ENCODE data around the gene CCNF.
A peak's percentile ranks its signal among the peaks of the same experiment; 100 is the strongest.

Gene CCNF

GRCh38 chr16:2457267-2457666, 28.0 kb downstream of the CCNF start:
- no peak for DNase-seq (ENCODE audit: low spot score)

GRCh38 chr16:2457946-2458345, 28.7 kb downstream of the CCNF start:
- no peak for DNase-seq (ENCODE audit: low spot score)

DNA sequence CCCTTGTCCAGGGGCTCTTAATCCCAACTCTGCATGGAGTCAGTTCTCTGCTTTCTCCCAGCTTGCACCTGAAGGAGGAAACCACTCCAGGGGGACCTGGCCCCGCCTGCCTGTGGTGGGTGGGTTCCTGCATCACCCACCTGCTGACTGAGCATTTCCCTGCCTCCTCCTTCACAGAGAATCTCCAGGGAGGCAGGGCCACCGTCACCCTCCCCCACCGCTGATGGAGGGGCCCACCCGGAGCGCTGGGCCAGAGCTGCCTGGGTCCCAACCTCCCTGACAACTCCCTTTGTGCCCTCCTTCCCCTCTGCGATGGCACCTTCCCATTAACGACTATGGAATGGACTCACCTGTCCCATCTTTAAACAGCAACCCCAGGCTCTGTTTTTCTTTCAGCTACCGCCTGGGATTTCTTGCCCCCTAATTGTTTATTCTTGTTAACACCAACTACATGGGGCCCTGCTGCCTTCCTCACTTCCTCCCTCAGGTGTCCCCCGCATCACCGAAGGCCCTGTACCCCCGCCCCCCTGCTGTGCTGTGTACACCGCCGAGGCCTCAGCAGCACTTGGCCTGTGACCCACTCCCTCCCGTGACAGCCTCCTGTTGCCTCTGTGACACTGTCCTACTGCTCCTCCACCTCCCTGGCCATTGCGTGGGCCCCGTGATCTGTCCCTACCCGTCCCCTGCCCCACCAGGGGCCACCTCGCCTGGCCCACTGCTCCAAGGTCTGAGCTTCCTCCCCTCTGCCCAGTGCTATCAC, 29.8 kb downstream of the CCNF start:
- no peak for DNase-seq (ENCODE audit: low spot score)

DNA sequence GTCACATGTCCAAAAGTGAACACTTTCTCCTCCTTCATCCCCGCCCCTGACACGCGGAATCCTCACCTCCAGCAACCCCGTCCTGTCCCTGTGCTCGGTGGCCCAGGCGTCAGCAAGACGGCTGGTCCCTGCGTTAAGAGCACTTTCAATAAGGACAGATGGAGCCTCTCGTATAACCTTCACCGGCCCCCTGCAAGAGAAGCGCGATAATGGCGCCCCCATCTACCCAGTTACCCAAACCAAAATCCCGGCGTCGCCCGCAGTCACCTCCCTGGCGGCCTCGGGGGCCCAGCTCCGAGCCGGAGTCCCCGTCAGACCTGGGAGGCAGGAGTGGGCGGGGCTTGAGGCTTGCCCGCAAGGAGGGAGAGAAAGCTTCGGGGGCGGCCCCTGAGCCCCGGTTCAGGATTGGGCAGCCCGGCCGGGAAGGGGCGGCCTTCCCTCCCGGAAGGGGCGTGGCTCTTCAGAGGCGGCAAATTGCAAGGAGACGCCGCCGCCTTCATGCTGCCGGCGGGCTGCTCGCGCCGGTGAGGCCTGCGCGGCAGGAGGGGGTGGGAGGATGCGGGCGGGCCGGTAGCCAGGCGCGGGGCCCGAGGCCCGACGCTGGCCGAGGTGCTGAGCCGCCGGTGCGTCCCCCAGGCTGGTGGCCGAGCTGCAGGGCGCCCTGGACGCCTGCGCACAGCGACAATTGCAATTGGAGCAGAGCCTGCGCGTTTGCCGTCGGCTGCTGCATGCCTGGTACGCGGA, 30.6 kb downstream of the CCNF start, which contains the start of gene TEDC2:
TSS of gene TEDC2 (plus strand) at position 463 of the 744 bp plus-strand sequence. CDS start at position 499, 36 bp downstream.
- DNase-seq (ENCODE audit: low spot score) = peak; percentile 96

- no peak for DNase-seq (ENCODE audit: low spot score)
These were observed 31.1 kb downstream of the CCNF start for GRCh38 chr16:2460391-2460713.

GRCh38 chr16:2460916-2461315, 31.7 kb downstream of the CCNF start:
- DNase-seq (ENCODE audit: low spot score) = no peak

DNA sequence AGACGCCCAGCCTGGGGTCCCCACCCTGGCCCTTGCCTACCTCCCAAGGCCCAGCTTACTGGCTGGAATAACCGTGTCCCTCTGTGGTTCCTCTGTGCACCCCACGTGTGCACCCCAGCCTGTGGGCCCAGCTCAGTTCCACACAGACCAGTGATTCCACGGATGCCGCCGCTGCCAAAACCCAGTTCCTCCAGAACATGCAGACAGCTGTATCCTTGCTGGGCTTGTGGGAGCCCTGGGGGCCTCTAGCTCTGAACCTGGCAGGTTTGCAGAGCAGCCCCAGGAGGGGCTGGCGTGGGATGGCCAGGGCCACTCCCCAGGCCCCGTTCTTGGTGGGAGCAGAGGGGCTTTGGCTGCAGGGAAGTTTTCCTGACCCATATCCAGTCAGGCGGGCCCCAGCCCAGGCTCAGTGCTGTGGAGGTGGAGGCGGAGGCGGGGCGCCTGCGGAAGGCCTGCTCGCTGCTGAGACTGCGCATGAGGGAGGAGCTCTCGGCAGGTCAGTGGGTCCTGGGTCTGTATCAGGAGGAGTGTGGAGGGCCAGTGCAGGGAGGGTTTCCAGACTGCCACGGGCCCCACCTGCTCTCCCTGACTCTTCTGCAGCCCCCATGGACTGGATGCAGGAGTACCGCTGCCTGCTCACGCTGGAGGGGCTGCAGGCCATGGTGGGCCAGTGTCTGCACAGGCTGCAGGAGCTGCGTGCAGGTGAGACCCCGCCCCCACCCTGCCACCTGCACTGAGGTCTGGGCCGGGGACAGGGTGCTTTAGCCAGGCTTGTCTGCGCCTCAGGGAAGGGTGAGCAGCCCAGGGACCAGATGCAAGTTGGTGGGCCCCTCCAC, 33.0 kb downstream of the CCNF start:
- DNase-seq (ENCODE audit: low spot score) = no peak

DNA sequence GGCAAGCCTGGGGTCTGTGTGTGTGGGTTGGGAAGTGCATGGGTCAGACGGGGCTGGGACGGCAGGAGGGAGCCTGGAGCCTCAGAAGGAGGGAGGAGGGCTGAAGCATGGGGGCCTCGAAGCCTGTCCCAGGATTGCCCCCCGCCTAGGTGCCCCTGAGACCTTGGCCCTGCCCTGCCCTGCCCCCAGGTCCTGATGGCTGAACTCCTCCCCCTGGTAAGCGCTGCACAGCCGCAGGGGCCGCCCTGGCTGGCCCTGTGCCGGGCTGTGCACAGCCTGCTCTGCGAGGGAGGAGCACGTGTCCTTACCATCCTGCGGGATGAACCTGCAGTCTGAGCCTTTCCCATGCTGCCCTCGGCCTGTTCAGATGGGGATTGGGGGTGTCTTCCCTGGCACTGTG, 35.1 kb downstream of the CCNF start:
- no peak for DNase-seq (ENCODE audit: low spot score)

DNA sequence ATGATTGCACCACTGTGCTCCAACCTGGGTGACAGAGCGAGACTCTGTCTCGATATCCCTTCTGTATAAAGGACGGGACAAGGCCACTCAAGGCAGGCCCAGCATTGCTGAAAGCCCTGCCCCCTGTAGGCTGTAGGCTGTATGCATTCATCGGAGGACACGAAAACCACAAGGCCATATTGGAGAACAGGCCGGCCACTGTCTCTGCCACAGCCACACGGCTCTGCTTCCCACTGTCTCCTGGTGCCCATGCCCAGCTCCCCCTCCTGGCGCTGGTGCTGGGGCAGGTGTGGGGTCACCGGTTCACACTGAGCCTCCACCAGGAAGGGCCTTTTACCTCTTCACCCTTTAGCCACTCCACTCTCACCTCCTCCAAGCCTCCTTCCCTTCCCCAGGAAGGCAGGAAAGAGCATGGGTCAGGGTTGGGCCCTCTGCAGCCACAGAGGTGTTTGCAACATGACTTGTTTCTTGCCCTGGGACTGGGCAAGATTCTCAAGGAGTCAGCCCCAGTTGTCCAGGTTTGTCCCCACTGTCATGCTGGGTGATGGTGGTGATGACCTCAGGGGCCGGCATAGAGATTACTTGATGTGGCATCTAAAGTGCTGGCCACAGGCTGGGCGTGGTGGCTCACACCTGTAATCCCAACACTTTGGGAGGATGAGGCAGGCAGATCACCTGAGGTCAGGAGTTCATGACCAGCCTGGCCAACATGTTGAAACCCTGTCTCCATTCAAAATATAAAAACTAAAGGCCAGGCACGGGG, 36.6 kb downstream of the CCNF start:
- DNase-seq (ENCODE audit: low spot score) = no peak

DNA sequence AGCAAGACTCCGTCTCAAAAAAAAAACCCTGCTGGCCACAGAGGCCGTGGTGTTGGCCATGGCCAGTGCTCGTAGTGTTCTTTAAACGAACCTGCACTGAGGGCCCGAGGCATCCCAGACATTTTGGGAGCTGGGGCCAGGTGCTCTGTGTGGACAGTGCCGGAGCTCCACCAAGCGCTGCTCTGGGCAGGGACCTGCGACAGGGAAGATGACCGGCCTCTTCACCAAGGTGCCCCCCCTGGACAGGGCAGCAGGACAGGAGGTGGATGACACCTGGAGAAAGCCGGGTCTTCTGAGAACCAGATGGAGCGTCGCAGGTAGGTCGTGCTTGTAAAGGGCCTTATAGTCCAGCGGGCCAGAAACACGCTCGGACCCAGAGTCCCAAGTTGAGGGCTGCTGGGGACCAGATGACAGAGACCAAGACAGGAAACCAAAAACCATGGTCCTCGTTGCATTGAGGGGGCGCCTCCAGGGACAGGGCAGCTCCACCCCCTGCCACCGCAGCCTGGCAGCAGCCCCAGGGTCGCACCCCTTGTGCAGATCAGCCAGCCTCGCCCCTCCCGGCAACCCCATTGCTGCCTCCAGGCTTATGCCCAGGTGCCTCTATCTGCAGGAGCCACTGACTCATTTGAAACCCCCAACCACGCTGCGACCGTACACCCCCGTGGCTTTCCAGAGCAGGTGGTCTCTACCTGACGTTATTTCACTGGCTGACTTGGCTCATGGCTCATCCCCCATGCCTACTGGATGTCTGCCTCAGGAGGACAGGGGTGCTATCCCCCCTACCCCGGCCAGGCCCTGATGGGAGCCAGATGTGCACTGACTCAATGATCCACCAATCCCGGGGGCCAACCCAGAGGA, 37.6 kb downstream of the CCNF start:
- no peak for DNase-seq (ENCODE audit: low spot score)

GRCh38 chr16:2467528-2468232, 38.4 kb downstream of the CCNF start:
- peak; percentile 80 for DNase-seq (ENCODE audit: low spot score)

DNA sequence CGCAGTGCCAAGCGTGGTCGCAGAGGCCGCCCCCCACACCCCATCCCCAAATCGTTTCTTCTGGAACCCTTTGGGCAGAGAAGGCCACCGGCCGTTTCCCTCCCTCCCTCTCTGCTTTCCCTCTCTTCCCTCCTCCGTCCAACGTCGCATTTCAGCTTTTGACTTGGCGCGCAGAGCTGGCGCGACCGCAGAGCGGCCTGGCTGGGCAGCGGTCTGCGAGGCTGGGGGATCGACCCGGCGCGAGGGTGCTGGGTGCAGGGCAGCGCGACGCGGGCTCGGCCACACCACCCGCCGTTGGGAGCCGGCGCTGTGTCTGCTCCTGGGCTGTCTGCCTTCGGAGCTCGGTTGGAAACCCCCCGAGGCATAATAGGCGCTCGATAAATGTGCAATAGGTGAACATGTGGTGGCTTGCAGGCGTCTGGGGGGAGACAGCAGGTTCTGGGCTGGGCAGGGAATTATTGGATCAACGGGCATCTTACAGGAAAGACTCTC, 39.0 kb downstream of the CCNF start:
- DNase-seq (ENCODE audit: low spot score) = no peak

GRCh38 chr16:2468725-2469398, 39.6 kb downstream of the CCNF start:
- peak; percentile 89 for DNase-seq (ENCODE audit: low spot score)

DNA sequence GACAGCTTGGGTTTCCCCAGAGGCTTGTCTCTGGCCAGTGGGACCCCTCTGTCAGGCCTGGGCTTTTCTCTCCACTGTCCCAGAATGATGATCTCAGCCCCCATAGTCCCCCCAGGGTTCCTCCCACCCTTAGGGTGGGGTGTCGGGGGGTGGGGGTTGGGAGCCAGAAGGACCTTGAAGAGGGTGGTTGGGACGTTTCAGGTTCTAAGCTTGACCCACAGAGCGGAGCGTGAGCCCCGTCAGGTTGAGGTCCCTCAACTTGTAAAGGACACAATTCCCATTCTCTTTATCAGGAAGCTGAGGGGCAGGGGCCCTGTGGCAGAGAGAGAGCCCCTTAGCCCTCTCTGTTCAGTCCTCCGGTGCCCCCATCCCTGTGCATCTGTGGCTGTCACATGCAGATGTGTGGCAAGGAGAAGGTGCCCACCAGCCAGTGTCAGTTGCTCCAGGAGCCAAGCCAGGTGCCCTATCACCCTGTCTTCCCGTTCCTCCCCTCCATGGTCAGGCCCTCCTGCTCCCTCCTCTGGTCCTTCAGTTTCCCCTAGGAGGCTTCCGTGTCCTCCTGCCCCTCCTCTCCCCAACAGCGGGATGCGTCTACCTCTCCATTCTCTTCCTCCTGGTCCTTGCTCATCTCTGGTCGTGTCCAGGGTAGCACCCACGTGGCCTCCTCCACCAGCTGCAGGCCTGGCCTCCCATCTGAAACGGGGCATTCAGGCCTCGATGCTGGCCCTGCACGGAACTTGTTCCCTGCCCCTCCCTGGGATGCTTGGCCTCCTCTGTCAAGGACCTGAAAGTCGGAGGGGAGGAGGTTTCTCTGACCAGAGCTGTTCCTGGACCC, 40.4 kb downstream of the CCNF start:
- no peak for DNase-seq (ENCODE audit: low spot score)

GRCh38 chr16:2470234-2470601, 41.0 kb downstream of the CCNF start:
- DNase-seq (ENCODE audit: low spot score) = no peak

DNA sequence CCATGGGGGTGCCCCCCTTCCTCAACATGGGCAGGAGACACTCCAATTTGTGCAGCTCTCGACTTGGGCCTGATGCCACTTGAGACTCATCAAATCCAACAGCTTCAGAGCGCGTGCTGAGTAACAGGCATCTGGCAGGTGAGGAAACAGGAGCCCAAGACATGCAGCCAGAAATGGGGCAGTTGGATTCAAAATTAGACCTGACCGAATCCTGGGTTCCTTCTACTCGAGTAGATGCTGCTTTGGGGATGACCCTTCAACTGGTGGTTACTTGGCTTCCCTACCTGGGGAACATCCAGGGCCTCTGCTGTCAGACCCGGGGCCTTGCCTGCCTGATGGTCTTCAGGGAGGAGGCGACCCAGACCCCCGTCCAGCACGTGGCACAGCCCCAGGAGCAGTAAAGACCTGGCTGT, 41.4 kb downstream of the CCNF start:
- no peak for DNase-seq (ENCODE audit: low spot score)

DNA sequence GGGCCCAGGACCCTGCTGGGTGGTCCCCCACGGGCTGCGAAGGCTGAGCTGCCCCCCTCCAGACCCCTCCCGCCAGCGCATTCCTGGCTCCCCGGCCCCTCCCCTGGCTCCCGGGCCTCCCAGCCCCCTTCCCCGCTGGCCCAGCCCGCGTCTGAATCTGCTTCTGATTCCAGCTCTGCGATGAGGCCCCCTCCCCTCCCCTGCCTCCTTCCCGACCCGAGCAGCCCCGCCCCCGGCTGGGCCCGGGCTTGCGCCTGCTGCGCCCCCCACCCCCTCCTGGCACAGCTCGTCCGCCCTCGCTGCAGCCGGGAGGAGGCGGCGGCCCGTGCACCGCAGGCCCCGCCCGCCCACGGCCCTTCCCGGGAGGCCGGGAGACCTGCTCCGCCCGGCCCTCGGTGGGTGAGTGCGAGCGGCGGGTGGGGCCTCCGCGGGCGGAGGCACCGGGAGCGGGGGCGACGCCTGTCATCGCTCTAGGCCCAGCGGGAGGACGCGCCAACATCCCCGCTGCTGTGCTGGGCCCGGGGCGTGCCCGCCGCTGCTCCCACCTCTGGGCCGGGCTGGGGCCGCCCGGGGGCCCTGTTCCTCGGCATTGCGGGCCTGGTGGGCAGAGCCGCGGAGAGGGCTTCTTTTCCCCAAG, 41.9 kb downstream of the CCNF start, which contains the start of gene NTN3:
TSS of gene NTN3 (plus strand) at position 282 of the 637 bp plus-strand sequence. CDS start 405 bp downstream, outside the sequence.
- DNase-seq (ENCODE audit: low spot score) = peak; percentile 89

All from D341Med (cell line).